Erythroblast (primary cell): ENCODE results near the gene CEACAM16.
A peak's percentile ranks its signal among the peaks of the same experiment; 100 is the strongest.

Experiments used
- DNase-seq, 2 experiments: peaks; one replicate each; lab custom pipeline; 2025; lab: John Stamatoyannopoulos, UW
- GATA1 ChIP-seq: IDR thresholded peaks from 2 replicates; pipeline ENCODE4 v1.6.1; 2011; ENCODE audit warnings: low read depth, mild to moderate bottlenecking, control low read depth, low read length, moderate library complexity
- POLR2A ChIP-seq: IDR thresholded peaks from 2 replicates; pipeline ENCODE4 v1.6.1; 2011; ENCODE audit warnings: mild to moderate bottlenecking, low read length

The CEACAM16 gene

DNA sequence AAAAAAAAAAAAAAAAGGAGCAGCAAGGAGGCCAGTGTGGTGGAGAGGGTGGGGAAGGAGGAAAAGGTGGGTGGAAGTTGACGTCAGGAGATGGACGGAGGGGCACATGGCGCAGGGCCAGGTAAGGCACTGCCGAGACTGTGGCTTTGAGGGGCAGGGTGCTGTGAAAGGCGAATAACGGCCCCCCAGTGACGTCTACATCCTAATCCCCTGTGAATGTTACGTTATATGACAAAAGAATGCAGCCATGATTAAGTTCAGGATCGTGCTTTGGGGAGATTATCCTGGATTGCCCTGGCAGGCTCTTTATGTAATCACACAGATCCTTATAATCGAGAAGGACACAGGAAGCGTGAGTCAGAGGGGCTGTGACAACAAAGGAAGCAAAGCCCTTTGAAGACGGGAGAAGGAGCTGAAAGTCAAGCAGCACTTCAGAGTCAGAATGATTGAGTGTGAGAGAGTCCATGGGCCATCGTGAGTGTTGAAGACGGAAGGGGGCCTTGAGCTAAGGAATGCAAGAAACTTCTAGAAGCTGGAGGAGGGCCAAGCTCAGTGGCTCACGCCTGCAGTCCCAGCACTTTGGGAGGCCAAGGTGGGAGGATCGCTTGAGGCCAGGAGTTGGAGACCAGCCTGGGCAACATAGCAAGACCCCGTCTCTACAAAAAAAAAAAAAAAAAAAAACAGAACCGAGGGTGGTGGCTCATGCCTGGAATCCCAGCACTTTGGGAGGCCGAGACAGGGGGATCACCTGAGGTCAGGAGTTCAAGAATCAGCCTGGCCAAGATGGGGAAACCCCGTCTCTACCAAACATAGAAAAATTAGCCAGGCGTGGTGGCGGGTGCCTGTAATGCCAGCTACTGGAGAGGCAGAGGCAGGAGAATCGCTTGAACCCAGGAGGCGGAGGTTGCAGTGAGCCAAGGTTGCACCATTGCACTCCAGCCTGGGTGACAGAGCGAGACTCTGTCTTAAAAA is 13.8 kb upstream of the CEACAM16 start:
- DNase-seq = no peak
- TF ChIP-seq GATA1 = no peak
- TF ChIP-seq POLR2A = no peak

DNA sequence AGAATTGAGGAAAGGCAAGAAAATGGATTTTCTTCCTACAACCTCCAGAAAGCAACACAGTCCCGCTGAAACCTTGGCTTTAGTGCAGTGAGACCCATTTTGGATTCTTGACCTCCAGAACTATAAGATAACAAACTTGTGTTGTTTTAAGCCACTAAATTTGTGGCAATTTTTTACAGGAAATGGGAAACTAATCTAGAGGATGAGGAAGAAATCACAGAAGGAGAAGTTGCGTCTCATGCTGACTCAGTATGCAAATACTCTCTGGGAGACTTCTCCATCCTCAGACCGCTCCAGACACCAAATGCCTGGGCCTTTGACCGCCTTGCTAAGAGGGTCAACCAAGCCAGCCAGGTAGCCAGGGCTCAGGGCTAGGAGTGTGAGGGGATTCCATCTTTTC is 13.1 kb upstream of the CEACAM16 start:
- no peak for TF ChIP-seq POLR2A
- TF ChIP-seq GATA1 = no peak
- DNase-seq = no peak

DNA sequence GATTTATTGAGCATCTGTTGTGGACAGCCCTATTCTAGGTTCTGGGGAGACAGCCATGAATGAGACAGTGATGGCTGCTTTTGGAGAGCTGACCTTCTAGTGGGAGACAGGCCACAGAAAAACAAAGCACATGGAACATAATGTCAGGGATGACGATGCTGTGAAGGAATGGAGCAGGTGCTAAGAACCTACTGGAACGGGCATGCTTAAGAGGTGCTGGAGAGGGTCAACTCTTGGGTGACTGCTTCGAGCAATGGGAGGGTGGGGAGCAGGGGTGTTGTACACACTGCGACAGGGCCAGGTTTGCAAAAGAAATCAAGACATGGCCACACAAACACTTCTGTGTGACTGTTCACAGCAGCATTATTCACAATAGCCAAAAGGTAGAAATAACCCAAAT is 12.1 kb upstream of the CEACAM16 start:
- DNase-seq = no peak
- TF ChIP-seq POLR2A (no peak), GATA1 (no peak)

DNA sequence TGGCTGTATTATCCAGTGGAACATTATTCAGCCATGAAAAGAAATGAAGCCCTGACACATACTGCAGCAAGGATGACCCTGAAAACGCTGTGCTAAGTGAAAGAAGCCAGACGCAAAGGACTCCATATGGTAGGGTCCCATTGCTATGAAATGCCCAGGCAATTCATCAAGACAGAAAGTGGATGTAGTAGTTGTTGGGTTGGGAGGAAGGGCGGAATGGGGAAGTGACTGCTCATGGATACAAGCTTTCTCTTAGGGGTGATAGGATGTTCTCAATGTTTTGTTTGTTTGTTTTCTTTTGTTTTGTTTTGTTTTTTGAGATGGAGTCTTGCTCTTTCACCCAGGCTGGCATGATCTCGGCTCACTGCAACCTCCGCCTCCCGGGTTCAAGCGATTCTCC is 11.1 kb upstream of the CEACAM16 start:
- TF ChIP-seq GATA1 (no peak), POLR2A (no peak)
- DNase-seq = no peak

DNA sequence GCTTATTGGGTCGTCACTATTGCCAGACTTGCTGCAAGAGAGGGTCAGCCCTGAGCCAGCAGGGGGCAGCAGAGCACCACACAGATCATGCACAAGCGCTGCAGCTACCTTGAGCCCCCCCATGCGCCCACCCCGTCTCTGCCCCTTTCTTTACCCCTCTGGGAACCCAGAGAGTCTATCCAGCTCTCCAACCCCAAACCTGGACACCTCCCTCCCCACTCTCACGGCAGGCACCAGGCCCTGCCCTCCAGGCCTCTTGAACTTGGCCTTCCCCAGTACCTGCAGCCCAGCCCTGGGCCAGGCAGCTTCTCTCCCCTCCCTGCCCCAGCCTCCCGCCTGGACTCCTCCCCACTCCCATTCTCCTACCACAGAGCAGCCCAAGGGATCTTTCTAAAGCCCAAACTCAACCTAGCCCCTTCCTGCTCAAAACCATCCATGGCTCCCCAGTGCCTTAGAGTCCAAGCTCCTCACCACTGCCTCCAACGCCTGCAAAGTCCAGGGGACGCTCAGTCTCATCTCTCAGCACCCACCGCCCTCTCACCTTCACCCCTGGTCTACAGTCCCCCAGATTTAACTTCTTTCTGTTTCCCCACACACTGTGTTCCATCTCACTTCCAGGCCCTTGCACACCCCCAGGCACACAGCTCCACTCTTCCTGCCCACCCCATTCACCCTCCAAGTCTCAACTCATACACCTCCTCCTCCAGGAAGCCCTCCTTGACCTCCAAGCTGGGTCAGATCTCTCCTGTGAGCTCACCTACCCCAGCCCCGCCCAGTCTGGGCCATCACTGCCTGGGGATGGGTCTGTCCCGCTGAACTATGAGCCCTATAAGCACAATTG is 9.4 kb upstream of the CEACAM16 start:
- TF ChIP-seq POLR2A (no peak), GATA1 (no peak)
- peak; percentile 66 to 85 for DNase-seq

DNA sequence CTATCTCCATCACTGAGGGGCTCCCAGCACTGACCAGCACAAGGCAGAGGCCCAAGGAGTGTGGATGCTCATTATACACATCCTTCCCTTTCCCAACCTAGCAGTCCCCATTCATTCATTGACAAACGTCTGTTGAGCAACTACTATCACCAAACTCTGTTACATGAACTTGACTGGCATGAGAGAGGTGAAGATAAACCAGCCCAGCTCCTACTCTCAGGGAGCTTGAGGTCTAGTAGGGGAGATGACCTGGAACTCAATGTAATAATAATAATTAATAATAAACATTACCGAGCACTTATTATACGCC is 8.9 kb upstream of the CEACAM16 start:
- TF ChIP-seq POLR2A (no peak), GATA1 (no peak)
- DNase-seq = no peak

DNA sequence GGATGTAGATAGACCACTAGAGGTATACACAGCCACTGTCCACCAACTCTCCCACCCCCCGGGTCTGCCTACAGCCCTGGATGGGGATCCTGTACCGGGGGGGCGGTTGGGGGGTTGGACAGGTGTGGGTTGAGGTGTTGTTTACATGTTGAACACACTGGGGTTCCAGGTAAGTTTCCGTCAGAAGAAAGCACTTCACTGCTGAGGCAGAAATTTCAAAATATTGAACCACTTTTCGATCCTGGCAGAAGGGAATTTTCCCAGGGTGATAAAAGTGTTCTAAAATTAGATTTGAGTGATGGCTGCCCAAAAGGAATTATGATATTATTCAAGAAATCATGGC is 6.6 kb upstream of the CEACAM16 start:
- DNase-seq = no peak
- TF ChIP-seq GATA1 (no peak), POLR2A (no peak)

DNA sequence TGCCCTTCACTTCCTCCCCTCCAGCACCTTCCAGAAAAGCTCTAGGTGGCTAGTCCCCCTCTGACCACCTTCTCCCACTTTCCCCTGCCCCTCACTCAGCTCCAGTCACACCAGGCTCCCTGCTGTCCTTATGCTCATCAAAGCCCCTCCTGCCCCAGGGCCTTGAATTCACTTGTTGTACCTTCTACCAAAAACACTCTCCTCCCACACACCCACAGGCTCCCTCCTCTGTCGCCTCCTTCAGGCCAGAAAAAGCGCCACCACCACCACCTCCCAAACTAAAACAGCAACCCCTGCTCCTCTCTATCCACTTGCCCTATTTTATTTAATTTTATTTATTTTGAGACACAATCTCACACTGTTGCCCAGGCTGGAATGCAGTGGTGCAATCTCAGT is 4.8 kb upstream of the CEACAM16 start:
- peak; percentile 24 to 26 for DNase-seq
- TF ChIP-seq GATA1 (no peak), POLR2A (no peak)

DNA sequence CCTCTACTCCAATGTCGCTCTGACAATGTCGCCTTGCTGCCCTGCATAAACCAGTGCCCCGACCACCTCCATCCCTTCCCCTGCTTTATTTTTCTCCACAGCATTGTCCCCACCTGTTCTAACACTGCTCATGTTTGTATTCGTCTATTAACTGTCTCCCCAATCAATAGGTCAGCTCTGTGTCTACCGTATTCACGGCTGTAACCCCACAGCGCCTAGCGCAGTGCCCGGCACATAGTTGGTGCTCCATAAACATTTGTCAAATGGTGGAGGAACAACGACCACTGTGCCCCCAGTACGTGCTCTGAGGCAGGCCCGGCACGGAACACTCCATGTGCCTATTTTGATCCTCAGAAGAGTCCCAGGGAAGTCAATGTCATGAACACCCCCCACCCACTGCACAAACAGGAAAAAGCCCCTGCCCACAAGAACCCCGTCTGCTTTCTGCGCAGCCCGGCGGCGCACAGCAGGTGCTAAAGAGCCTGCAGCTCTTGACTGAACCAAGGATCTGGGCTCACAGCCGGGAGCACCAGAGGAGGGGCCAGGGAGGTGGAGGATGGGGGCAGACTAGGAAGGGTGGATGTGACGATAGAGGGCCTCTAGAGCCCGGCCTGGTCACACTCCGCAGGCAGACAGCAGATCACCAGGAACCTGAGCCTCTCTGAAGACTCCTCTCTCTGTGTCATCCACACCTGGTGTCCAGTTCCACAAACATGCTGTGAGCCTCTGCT is 1.8 kb upstream of the CEACAM16 start:
- TF ChIP-seq POLR2A (no peak), GATA1 (no peak)
- no peak for DNase-seq

DNA sequence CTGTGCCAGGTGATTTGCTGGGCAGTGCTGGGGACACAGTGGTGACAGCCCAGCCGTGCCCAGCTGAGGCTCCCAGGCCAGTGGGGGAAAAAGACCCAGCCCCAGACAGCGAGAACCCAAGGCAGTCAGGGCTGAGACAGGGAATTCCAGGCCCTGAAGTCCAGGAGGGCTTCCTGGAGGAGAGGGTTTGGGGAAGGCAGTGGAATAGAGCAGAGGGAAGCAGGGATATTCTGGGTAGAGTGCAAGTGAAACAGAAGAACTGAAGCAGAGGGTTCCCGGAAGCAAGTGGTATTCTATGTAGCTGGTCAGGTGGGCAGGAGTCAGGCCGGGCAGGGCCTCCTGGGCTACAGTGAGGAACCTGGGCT is 1.3 kb upstream of the CEACAM16 start:
- TF ChIP-seq GATA1 (no peak), POLR2A (no peak)
- DNase-seq = no peak

DNA sequence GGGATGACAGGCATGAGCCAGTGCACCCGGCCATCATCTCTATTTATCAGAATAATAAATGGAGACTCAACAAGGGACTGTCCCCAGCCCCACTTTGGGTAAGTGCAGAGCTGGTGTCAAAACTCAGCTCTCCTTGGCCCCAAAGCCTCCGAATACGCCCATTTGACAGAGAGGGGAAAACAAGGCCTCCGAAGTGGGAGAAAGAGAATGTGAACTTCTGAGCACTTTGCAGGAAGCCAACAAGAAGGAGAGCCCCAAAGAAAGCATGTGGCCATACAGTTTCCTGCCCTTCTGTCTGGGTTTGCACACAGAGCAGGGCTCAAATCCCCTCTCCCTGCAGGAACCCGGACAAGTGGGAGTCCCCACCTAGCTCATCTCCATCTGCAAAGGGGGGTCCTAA is 1.6 kb downstream of the CEACAM16 start:
- DNase-seq = no peak
- no peak for TF ChIP-seq GATA1

DNA sequence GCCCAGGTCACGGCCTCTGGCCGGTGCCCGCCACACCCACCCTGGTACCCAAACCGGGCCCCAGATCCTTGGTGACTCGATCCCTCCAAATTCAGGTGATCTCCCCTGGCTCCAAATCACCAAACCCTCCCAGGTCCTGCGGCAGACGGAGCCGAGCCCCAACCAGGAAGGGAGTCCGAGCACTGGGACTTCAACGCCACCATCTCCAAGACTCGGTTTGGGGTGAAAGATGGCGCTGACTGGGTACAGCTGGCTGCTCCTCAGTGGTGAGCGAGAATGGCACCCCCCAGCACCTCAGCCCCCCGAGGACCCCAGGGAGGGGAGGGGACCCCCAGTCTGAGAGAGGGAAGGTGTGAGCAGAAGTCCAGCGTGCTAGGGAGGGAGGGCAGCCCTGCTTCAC is 2.3 kb downstream of the CEACAM16 start:
- DNase-seq = no peak
- TF ChIP-seq GATA1 = no peak
- no peak for TF ChIP-seq POLR2A

DNA sequence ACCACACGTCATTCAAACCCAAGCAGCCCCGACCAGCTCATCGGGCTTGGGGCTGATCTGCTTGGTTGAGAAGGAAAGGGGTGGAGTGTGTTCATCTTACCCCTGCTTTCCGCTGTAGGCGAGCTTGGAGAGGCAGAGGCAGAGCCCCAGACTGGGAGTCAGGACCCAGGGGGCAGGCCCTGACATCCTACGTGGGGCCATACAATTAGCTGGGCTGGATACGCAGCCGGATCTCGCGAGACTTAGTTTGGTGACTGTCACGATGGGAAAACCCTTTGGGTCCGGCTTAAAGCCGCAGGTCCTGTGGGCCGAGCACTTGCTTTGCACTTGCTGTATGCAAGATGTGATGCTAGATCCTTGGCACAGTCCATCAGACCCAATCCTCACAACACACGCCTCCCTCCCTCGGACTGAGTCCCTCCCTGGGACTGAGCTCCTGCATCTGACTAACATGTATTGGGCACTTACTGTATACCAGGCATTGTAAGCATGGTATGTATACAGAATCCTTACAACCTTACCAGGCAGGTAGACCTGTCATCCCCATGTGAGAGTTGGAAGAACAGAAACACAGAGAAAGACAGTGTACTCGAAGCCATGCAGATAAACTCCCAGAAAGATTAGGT is 3.7 kb downstream of the CEACAM16 start:
- TF ChIP-seq POLR2A = no peak
- no peak for TF ChIP-seq GATA1
- no peak for DNase-seq

DNA sequence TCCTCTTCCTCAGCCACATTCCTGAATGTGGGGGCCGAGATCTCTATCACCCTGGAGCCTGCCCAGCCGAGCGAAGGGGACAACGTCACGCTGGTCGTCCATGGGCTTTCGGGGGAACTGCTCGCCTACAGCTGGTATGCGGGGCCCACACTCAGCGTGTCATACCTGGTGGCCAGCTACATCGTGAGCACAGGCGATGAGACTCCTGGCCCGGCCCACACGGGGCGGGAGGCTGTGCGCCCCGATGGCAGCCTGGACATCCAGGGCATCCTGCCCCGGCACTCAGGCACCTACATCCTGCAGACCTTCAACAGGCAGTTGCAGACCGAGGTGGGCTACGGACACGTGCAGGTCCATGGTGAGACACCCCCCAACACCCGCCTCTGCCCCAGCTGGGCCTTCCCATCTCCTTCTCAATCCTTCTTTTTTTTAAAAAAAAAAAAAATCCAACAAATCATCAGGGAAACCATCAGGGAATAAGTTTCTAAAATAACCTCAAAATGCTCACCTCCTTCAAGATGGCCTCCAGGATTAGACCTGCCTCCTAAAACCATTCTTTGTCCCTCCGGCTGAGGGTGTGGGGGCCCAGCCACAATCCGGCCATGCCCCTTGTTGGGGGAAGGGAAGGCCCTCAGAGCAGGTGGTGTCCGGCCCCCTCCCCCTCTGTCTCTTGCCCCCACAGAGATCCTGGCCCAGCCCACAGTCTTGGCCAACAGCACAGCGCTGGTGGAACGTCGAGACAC is 4.6 kb downstream of the CEACAM16 start:
- no peak for DNase-seq

More for the DNA sequence above, 4.6 kb downstream of the CEACAM16 start:
- TF ChIP-seq POLR2A (no peak), GATA1 (no peak)
